HG03039 (cell line): ENCODE results near the gene TEF.
"Not testable (repeated sequence)": the region's sequence is repeated elsewhere in the genome, so short reads cannot be mapped to it uniquely, and the experiment has no call there.

Experiments
- ATAC-seq: cut with Tn5 transposase; IDR thresholded peaks from one replicate; pipeline ENCODE4 v1.9.1; 2021; ENCODE audit warnings: mild to moderate bottlenecking, moderate library complexity; ENCODE audit not compliant: unreplicated experiment

Gene TEF

DNA sequence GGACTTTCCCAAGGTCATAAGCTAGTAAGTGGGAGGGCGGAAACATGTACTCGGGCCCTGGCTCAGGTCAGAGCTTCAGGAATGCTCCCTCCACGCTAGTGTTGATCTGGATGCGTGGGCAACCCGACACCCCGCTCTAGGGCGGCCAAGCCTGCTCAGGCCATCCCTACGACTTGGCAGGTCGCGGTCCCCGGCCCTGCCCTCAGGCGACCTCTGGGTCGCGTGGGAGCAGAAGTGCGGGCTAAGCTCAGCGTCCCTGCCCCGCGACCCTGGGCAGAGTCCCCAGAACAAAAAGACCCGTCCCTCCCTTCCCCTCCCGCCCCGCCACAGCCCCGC is 781 bp upstream of the TEF start:
- ATAC-seq = peak; percentile 7

DNA sequence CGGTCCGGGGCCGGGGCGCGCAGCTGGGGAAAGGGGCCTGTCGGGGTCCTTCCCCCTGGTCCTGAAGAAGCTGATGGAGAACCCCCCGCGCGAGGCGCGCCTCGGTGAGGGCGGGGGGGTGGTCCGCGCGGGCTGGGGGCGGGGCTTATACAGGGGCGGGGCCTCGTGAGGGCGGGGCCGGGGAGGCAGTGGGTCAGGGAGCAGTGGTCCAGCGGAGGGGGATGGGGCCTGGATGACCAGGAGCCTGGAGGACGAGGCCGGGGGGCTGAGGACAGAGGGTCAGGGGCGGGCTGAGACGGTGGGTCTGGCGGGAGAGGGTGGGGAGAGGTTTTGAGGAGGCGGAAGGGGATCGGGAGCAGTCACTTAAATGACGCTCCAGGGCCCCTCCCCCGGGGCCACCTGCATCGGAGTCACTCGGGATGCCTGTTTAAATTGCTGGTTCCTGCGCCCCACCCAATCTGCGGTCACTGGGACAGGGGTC is 396 bp downstream of the TEF start:
- ATAC-seq = peak; percentile 25

DNA sequence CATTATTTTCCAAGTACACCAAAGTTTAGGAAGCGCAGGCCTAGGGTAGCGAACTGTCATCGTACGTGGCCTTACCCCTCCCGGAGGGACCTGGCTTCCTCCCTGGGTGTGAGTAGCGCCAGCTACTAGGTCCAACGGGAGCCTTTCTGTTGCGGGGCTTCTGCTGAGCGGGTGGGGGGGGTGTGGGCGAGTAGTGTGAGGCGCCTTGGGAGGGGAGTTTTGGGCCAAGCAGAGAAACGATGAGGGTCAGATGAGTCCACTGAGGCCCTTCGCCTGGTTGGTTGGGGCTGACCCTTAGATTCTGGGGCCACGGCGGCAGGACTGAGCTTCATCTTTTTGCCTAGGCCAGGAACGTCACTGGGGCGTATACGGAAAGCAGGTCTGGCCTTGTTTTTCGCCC is 868 bp downstream of the TEF start:
- ATAC-seq = no peak

DNA sequence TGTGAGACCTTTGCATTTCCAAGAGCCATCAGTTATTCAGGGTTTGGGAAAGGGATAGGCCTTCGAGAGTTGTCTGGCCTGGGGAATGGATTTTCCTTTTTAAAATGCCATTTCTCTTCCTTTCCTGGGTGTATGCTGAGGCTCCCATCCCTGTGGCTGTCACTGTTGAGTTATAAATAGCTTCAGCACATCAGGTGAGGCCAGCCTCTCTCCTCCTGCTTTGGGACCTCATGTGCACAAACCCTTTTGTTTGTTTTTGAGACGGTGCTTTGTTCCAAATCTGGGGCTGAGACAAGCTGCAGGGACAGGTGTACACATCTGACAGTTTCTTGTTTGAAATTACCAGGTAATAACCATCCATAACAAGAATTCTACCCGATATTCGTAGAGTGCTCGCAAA is 1.3 kb downstream of the TEF start:
- no peak for ATAC-seq

DNA sequence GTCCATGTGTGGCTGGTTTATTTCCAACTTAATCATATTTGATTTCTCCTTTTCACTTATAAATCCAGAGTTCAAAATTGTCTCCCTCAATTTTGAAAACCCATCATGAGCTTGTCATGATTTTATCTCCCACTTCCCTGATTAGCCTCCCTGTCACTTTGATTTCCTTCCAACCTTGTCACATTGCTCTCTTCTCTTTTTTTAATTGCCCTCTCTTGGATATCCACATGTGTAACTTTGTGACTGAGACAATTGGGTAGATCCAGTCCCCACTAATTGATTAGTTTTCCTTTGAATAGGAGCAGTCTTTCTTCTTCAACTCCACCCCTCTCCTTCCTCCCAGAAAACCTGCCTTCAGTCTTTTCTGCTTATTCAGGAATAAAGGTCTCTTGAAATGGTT is 2.4 kb downstream of the TEF start:
- ATAC-seq = no peak

DNA sequence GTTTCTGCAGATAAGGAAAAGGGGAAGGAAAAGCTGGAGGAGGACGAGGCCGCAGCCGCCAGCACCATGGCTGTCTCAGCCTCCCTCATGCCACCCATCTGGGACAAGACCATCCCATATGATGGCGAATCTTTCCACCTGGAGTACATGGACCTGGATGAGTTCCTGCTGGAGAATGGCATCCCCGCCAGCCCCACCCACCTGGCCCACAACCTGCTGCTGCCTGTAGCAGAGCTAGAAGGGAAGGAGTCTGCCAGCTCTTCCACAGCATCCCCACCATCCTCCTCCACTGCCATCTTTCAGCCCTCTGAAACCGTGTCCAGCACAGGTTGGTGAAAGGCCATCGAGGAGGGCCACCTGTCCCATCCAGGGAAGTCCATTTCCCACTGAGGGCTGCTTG is 5.6 kb downstream of the TEF start:
- no peak for ATAC-seq

DNA sequence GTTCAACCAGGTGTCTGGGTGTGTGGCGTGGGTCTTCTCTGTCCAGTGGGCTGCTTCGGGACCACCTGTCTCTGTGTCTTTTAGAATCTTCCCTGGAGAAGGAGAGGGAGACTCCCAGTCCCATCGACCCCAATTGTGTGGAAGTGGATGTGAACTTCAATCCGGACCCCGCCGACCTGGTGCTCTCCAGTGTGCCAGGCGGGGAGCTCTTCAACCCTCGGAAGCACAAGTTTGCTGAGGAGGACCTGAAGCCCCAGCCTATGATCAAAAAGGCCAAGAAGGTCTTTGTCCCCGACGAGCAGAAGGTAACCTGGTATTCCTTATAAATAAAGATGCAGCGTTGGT is 12.2 kb downstream of the TEF start:
- no peak for ATAC-seq

DNA sequence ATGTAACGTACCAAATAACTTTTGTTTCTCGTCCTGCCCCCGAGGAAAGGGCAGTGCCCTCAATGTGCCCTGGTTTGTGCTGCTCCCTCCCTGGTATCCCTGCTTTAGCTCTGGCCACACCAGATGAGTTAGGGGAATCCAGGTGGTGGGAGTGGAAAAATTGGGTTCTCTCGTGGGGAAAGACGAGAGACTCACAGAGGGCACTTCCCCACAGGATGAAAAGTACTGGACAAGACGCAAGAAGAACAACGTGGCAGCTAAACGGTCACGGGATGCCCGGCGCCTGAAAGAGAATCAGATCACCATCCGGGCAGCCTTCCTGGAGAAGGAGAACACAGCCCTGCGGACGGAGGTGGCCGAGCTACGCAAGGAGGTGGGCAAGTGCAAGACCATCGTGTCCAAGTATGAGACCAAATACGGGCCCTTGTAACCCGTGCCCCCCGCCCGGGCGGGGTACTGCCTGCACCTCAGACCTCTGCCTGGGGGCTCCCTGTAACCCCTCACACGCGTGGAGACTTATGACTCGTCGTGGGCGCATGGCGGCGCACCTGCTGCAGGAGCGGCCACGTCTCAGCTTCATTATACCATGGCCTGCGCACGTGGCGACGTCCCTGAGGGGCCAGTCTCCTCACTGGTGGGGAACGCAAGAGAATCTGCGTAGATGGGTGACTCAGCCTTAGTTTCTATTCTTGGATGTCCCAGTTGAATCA is 13.9 kb downstream of the TEF start:
- no peak for ATAC-seq

DNA sequence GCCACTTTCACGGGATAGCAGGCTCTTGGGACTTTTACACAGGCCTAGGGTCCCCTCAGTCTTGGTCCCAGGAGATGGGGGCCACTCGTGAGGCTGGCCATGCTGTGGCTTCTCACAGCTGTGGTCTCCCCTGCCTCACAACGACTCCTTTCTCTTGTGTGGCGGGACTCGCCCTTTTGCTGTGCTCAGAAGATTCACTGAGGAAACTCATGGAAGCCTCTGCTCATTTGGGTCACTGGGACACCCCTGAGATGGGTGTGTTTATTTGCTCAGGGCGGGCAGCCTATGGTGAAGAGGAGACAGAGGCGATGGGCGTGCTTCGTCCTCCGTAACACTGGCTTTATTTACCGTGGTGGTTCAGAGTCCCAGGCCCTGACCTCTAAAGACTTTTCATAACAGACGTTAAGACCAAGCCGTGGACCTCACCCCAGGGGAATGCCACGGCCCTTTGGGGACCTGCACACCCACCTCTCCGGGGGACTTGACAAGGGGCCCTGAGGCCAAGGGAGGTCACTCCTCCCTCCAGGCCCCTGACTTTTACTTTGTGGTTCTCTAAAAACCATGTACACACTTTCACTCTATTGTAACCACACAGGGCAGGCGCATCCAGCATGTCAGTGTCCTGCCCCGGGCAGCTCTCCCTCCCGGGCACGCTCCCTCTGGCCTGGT is 15.5 kb downstream of the TEF start:
- no peak for ATAC-seq

DNA sequence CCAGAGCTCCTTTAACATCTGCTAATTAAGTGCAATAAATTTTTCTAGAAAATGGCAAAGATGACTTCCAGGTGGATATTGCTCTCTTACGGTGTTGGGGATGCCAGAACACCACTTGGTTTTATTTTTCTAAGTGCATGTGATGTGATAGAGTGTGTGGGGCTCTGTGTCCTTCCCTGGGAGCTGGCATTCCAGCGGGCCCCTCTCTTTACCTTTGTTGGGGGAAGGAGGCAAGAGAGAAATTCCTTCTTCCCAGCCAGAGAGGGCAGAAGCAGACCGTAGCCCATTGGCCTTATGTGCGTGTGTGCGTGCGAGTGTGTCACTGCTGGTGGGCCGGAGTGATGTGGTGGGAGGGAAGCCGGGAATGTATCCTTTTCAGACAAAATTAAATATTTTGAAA is 17.2 kb downstream of the TEF start:
- ATAC-seq = no peak

DNA sequence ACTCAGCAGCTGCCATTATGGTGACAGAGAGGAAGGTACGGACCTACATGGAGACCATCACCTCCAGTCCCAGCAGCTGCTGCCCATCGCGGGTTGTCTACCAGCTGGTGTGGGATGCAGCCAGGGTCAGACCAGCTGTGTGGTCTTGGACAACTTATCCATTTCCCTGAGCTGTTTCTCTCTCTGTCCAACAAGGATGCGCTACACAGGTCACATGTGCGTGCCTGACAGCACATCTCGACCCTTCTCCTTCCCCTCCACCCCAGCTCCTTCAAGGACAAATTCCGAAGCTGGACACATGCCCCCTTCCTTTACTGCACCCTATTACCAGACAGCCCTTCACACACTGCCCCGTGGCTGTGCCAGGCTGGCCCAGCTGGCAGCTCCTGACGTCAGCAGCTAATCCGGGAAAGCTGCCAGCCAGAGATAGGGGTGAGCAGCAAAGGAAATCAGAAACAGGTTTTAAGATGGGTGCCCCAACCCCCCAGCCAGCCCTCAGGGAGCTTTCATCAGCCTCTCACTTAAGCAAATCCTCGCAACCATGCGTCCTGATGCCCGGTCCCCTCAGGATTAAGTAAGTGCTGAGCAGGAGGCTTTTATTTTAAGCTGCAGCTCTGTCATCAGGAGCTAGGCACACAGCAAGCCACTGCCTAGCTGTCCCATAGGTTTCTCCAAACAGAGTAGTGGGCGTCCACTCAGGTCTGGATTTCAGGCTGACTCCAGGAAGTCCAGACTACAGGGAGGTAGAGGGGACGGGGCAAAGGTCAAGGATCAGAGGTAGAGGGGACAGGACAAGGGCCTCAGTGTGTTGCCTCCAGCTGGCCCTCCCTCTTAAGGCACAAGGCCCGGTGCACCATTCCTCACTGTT is 20.3 kb downstream of the TEF start:
- no peak for ATAC-seq

DNA sequence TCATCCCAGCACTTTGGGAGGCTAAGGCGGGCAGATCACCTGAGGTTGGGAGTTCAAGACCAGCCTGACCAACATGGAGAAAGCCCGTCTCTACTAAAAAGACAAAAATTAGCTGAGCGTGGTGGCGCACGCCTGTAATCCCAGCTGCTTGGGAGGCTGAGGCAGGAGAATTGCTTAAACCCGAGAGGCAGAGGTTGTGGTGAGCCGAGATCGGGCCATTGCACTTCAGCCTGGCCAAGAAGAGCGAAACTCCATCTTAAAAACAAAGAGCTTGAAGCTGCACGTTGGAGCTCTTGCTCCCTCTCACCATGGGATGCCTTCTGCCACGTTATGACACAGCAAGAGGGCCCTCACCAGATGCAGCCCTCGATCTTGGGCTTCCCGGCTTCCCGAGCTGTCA is 21.1 kb downstream of the TEF start:
- ATAC-seq = not testable (repeated sequence)

DNA sequence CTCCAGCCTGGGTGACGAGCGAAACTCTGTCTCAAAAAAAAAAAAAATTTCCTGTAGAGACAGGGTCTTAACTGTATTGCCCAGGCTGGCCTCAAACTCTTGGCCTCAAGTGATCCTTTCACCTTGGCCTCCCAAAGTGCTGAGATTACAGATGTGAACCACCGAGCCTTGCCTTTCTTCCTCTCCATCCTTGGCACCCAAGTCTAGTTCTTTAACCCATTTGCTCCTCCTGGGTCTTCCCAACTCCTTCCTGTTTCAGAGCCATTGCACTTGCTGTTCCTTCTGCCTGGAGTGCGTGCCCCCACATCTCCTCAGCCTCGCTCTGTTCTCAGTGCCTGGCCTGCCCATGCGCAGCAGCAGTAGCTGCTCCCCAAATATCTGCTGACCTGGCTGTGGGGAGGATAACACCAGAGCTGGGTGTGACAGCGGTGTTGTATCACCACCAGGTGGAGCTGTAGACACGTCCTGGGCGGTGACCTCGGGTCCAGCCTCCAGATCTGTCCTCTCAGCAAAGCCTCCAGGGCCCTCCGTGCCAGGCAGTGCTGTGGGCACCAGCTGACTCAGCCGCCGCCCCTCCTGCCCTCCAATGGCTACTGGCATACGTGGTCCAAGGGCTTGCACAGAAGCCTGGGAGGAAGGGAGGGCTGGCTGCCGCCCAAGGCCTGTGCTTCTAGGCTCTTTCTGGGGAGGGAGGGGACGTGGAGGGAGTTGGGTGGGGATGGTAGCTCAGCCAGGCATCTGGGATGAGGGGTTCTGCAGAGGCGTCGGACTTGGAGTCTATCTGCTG is 22.0 kb downstream of the TEF start:
- ATAC-seq = peak; percentile 67

DNA sequence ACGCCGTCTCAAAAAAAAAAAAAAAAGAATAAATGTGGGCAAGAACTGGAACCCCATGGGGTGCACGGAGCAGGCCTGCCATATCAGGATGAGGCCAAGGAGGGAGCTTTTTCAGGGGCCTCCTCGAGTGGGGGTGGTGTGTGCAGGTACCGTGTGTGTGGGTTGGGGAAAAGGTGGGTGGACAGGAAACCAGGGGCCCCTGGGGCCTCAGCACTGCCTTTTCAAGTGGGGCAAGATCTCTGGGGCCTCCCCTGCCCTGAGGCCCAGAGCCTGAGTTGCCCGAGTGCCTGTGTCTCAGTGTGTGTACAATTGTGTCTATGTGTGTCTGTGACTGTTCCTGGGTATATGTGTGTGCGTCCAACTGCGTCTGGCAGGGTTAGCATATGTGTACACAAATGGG is 23.8 kb downstream of the TEF start:
- no peak for ATAC-seq

DNA sequence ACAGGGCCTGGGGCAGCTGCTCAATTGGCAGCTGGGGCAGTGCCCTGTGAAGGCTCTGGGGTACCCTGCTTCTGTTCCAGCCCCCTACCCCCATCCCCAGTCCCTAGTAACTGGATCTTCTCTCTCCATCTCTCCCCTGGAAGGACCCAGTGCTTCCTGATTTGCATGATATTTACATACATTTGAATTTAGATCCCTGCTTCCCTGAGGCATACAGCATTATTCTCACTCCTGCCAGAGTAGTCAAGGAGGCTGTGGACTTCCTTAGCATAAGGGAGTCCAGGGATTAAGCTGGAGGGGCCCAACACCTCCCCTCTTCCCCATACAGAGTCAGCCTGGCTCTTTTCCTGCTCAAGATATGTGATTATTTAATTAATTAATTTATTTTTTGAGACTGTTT is 24.7 kb downstream of the TEF start:
- no peak for ATAC-seq

DNA sequence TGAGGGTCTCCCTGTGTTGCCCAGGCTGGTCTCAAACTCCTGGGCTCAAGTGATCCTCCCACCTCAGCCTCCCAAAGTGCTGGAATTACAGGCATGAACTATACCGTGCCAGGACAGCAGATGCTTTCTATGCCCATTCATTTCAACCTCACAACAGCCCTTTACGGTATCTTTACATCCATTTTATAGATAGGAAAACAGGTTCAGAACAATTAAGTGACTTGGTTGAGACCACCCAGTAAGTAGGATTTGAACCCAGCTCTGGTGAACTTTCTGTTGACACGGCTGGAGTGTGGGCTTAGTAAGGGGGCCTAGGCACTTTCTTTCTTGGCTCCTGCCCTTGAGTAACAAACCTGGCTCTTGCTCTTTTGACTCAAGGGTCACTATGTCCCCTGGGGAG is 25.7 kb downstream of the TEF start:
- ATAC-seq = no peak

DNA sequence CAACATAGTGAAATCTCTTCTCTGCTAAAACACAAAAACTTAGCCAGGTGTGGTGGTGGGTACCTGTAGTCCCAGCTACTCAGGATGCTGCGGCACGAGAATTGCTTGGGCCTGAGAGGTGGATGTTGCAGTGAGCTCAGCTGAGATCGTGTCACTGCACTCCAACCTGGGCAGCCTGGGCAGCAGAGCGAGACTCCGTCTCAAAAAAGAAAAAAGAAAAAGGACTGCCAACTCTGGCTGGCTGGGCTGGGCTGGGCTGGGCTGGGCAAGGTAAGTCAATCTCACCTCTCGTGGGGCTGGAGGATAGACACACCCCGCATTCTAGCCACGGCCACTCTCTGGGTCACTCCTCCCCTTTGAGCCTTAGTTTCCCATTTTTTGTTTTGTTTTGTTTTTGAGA is 26.9 kb downstream of the TEF start:
- no peak for ATAC-seq

DNA sequence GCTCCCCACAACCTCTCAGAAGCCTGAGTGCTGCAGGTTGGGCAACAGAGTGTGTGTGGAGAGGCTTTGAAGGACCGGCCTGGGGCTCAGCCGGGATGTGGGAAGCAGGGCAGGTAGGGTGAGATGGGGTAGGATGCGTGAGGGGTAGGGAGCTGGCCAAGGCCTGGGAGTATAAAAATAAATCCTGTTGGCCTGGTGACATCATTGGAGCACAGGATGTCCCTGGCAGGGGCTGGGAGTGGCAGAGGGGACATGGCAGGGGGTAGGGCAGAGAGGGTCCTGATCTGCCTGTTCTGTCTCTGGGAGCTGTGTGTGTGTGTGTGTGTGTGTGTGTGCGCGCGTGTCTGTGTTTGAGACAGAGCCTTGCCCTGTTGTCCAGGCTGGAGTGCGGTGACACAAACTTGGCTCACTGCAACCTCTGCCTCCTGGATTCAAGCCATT is 28.6 kb downstream of the TEF start:
- no peak for ATAC-seq

DNA sequence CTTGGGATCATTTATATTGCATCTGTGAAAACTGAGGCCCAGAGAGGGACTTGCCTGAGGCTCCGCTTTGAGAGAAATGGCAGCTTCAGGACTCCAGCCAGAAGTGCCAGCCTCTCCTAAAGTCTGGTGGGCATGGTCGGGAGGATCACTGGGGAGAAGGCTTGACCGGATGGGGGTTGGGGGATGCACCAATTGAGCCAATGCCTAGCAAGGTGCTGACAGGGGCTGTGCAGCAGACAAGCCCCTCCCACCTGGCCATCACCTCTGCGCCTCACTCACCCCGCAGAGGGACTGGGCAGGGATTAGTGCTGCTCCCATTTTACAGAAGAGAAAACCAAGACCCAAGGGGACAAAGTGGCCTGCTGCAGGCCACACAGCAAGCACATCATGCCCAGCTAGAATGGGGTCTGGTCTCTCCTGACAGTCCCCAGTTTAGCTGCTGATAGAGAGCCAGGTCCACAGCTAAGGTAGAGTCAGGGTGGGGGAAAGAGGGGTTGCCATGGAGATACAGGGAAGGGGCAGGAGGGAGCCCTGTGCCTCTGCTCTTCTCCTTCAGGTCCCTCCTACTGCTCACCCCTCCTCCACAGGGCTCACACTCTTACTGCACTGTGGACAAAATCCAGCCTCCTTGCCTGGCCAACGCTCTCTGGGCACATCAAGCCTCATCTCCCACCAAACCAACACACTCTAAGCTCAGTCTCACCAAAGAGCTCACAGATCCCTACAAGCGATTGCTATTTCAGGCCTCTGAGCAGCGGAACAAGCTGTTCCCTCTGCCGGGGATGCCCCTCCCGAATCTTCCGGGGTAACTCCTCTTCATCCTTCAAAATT is 29.5 kb downstream of the TEF start:
- ATAC-seq = no peak

DNA sequence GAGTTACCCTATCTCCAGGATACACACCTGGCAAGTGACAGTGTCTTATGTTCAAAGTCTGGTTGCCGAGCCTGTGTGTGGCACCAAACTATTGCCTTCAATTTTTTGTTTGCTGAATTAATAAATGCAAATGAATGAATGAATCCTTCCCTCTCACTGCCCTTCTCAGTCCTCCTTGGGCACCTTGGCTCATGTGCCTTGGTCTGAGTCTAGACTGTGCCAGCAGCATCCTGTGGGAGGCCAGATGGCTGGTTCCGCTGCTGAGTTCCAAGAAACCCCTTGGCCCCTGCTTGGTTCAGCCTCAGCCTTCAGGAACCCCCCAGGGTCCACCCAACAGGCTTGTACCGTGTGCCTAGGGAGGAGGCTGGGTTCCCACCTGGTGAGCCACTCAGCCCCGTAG is 33.8 kb downstream of the TEF start:
- ATAC-seq = no peak
